Coronary artery (tissue), 2 donors: Measurements from ENCODE around the gene FBH1.

Source experiments
- DNase-seq: peaks from one replicate; pipeline ENCODE4 v3.0.0-alpha.2; 2017; ENCODE audit warnings: low spot score
- H3K27ac ChIP-seq, 2 donors: fragments of 200-600 bp; sonication (generic); one replicate each; pipeline ENCODE4 v1.5.1; 2016 to 2019
- H3K4me3 ChIP-seq: fragments of 200-600 bp; sonication (generic); 2 replicates; pipeline ENCODE4 v1.5.1; 2016; ENCODE audit warnings: mild to moderate bottlenecking, moderate library complexity
- TF ChIP-seq, protein P1 (sequence below): fragments of 200-600 bp; sonication (generic); IDR thresholded peaks from one replicate; pipeline ENCODE4 v1.5.1; 2019; ENCODE audit warnings: antibody characterized with exemption

The FBH1 gene

GRCh38 chr10:5963591-5963990 lies 73.5 kb downstream of the FBH1 start:
- TF ChIP-seq, protein P1, sequence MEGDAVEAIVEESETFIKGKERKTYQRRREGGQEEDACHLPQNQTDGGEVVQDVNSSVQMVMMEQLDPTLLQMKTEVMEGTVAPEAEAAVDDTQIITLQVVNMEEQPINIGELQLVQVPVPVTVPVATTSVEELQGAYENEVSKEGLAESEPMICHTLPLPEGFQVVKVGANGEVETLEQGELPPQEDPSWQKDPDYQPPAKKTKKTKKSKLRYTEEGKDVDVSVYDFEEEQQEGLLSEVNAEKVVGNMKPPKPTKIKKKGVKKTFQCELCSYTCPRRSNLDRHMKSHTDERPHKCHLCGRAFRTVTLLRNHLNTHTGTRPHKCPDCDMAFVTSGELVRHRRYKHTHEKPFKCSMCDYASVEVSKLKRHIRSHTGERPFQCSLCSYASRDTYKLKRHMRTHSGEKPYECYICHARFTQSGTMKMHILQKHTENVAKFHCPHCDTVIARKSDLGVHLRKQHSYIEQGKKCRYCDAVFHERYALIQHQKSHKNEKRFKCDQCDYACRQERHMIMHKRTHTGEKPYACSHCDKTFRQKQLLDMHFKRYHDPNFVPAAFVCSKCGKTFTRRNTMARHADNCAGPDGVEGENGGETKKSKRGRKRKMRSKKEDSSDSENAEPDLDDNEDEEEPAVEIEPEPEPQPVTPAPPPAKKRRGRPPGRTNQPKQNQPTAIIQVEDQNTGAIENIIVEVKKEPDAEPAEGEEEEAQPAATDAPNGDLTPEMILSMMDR = no peak
- DNase-seq = no peak
- no peak overlapping the region for H3K27ac ChIP-seq
- H3K4me3 ChIP-seq = no peak overlapping the region

GRCh38 chr10:5964736-5965135 lies 74.7 kb downstream of the FBH1 start:
- Histone ChIP-seq H3K27ac (no peak overlapping the region), H3K4me3 (no peak overlapping the region)
- TF ChIP-seq, protein P1 = no peak
- no peak for DNase-seq

- no peak overlapping the region for H3K4me3 ChIP-seq
- DNase-seq = no peak
- no peak overlapping the region for H3K27ac ChIP-seq
- TF ChIP-seq, protein P1 = no peak
Measured at GRCh38 chr10:5965266-5965665, 75.2 kb downstream of the FBH1 start.

DNA sequence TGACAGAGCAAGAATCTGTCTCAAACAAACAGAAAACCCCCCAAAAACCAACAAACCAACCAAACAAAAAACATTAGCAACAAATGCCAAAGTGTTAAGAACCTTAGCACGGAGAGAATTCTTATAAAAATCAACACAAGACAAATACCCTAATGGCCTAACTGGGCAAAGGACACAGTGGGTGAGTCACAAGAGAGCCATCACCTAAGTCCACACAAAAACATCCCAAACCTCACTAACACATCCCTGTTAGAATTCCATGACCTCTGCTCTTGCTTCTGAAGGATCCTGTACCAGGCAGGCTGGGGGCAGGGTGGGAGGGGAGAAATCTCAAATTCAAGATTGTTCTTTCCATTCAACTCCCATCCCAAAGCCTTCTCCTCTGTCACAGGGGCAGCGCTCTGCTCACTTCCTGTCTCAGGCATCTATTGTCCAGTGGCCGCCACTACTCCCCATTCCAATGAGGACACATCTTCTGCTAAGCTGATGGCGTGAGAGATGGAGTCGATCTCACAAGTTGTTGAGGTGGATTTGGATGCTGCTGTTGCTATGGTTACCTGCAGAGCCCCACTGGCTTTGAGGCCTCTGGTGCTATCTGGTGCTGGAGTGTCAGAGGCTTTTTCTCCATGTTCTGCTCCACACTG lies 78.1 kb downstream of the FBH1 start:
- TF ChIP-seq, protein P1 = no peak
- Histone ChIP-seq H3K27ac (no peak overlapping the region), H3K4me3 (no peak overlapping the region)
- no peak for DNase-seq

DNA sequence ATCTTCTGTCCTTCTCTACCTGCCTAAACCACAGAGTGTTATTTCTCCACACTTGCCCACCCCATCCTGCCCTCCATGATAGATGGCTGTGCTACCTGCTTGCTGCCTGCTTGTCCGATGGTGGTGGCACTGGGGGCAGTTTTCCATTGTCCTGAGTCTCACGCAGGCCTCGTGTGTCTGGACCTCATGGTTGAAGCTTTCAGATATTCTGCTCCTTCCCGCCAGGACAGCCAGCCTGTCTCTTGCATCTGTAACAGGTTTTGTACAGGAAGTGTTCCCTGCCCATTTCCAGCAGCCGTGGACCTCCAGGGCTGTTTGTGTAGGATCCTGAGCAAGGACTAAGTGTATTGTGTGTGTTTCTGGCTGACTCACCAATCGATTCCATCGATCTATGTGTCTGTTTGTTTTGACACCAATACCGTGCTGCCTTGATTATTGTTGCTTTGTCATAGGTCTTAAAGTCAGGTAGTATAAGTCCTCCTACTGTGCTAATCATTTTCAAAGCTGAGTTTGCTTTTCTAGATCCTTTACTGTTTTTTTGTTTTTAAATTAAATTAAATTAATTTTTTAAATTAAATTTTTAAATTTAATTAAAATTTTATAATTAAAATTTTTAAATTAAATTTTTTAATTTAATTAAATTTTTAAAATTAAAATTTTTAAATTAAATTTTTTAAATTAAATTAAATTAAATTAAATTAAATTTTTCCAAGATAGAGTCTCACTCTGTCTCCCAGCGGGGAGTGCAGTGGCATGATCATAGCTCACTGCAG lies 78.8 kb downstream of the FBH1 start:
- TF ChIP-seq, protein P1 = no peak

GRCh38 chr10:5970066-5970465 lies 80.0 kb downstream of the FBH1 start:
- DNase-seq = no peak
- no peak overlapping the region for H3K4me3 ChIP-seq
- TF ChIP-seq, protein P1 = no peak
- H3K27ac ChIP-seq = no peak overlapping the region

More for the DNA sequence above, 78.8 kb downstream of the FBH1 start:
- no peak for DNase-seq
- Histone ChIP-seq H3K4me3 (no peak overlapping the region), H3K27ac (no peak overlapping the region)

GRCh38 chr10:5970527-5970926 lies 80.5 kb downstream of the FBH1 start:
- Histone ChIP-seq H3K4me3 (no peak overlapping the region), H3K27ac (peak overlapping the region in 1 of 2 donors; percentile 53)
- no peak for DNase-seq
- TF ChIP-seq, protein P1 = no peak
